Measurements from ENCODE around the gene RBCK1.

The RBCK1 gene

GRCh38 chr20:401682-402495 is 6.2 kb upstream of the RBCK1 start:
- H3K36me3 Mint-ChIP-seq (ENCODE audit: low read depth) = peaks cover 4% of the 10 kb centered on the region
- peaks cover 17% of the 10 kb centered on the region for H3K27me3 Mint-ChIP-seq (ENCODE audit: low read depth, poor library complexity)
- H3K27ac Mint-ChIP-seq = no peak overlapping the region
- H3K9me3 Mint-ChIP-seq = peaks cover 17% of the 10 kb centered on the region
- no peak for TF ChIP-seq CTCF (IDR thresholded peaks at IDR 0.05)
- H3K4me1 Mint-ChIP-seq = peaks cover 15% of the 10 kb centered on the region
- no peak for DNase-seq
- H3K4me3 Mint-ChIP-seq = no peak overlapping the region

GRCh38 chr20:402496-402885 is 5.6 kb upstream of the RBCK1 start:
- TF ChIP-seq CTCF (IDR thresholded peaks at IDR 0.05) = no peak
- DNase-seq = no peak
- H3K4me1 Mint-ChIP-seq = peaks cover 21% of the 10 kb centered on the region
- peaks cover 17% of the 10 kb centered on the region for H3K27me3 Mint-ChIP-seq (ENCODE audit: low read depth, poor library complexity)
- no peak overlapping the region for H3K4me3 Mint-ChIP-seq
- peaks cover 2% of the 10 kb centered on the region for H3K36me3 Mint-ChIP-seq (ENCODE audit: low read depth)
- H3K27ac Mint-ChIP-seq = no peak overlapping the region
- H3K9me3 Mint-ChIP-seq = peaks cover 17% of the 10 kb centered on the region

- Mint-ChIP-seq H3K4me3 (no peak overlapping the region), H3K9me3 (peaks cover 17% of the 10 kb centered on the region), H3K4me1 (peaks cover 22% of the 10 kb centered on the region), H3K27me3 (ENCODE audit: low read depth, poor library complexity) (peaks cover 17% of the 10 kb centered on the region), H3K27ac (no peak overlapping the region), H3K36me3 (ENCODE audit: low read depth) (no peaks in the 10 kb centered on the region)
- no peak for TF ChIP-seq CTCF (IDR thresholded peaks at IDR 0.05)
- DNase-seq = no peak
Observed at GRCh38 chr20:402898-403581, 5.1 kb upstream of the RBCK1 start.

GRCh38 chr20:403582-403957 is 4.5 kb upstream of the RBCK1 start:
- DNase-seq = no peak
- Mint-ChIP-seq H3K4me3 (no peak overlapping the region), H3K9me3 (peaks cover 17% of the 10 kb centered on the region), H3K27me3 (ENCODE audit: low read depth, poor library complexity) (peaks cover 17% of the 10 kb centered on the region), H3K4me1 (peaks cover 22% of the 10 kb centered on the region), H3K36me3 (ENCODE audit: low read depth) (no peaks in the 10 kb centered on the region), H3K27ac (no peak overlapping the region)
- TF ChIP-seq CTCF (IDR thresholded peaks at IDR 0.05) = no peak

GRCh38 chr20:404088-404487 is 4.0 kb upstream of the RBCK1 start:
- no peak for DNase-seq
- Mint-ChIP-seq H3K27ac (no peak overlapping the region), H3K4me3 (no peak overlapping the region), H3K9me3 (peaks cover 17% of the 10 kb centered on the region), H3K27me3 (ENCODE audit: low read depth, poor library complexity) (peaks cover 17% of the 10 kb centered on the region), H3K4me1 (peaks cover 26% of the 10 kb centered on the region), H3K36me3 (ENCODE audit: low read depth) (no peaks in the 10 kb centered on the region)
- TF ChIP-seq CTCF (IDR thresholded peaks at IDR 0.05) = no peak
